AG04450 (cell line): ENCODE results near the gene COL6A5. TPM values are rescaled to one million over a fixed set of nuclear protein-coding genes. Genes with fewer than 3 reads are reported as not detected.

Source experiments
- CTCF ChIA-PET: fragments of 300-600, 350-600 bp; formaldehyde crosslinking; extraction: SDS; loops from one replicate; lab custom pipeline; 2022; ENCODE audit warnings: antibody characterized with exemption, inconsistent platforms; lab: Charles Lee
- POLR2A ChIA-PET: fragments of 350-600 bp; formaldehyde crosslinking; extraction: SDS; loops from one replicate; lab custom pipeline; 2021; ENCODE audit warnings: antibody characterized with exemption, inconsistent platforms; lab: Yijun Ruan, JAX
- DNase-seq: peaks from one replicate; pipeline ENCODE4 v3.0.0-alpha.2; 2011; ENCODE audit warnings: low read depth, low spot score
- H3K27ac ChIP-seq: one replicate; pipeline ENCODE4 v1.5.1; 2012; ENCODE audit warnings: low read depth, low read length, control low read depth
- H3K27me3 ChIP-seq: one replicate; pipeline ENCODE4 v1.6.0; 2012; ENCODE audit warnings: low read length; ENCODE audit not compliant: control insufficient read depth, insufficient read depth
- H3K4me3 ChIP-seq: 2 replicates; pipeline ENCODE4 v1.5.1; 2011; ENCODE audit warnings: mild to moderate bottlenecking, low read depth, low read length, control low read depth
- H3K9me3 ChIP-seq: 2 replicates; pipeline ENCODE4 v1.5.1; 2012; ENCODE audit warnings: low read length; ENCODE audit not compliant: control insufficient read depth, insufficient read depth
- polyA plus RNA-seq: library from polyadenylated mRNA; depleted of rRNA; stranded (reverse); fragments of >200 nt; gene quantifications from 2 replicates; pipeline ENCODE4 v1.2.3, GENCODE V29; 2011
- TF ChIP-seq, protein P1 (sequence below): IDR thresholded peaks from 2 replicates; pipeline ENCODE4 v1.5.1; 2011; ENCODE audit warnings: low read depth, low read length, control low read depth, inconsistent platforms

The COL6A5 gene
- polyA plus RNA-seq, 1 experiment, result not detected

DNA sequence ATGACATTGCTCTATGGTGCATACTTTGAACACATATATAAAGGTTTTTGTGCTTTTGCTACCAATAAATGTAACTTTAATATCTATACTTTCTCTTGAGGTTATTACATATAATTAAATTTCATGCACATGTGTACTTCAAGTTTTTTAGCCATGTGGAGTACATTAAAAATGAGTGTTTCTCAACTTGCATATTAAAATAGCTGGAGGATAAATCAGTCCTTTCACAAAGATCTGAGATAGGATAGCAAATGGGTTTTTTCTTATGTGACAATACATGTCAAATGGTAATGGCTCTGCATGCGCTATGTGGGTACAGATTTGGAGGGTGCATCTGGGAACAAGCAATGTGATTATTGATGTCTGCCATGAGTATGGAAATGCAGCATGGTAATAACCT is 122.8 kb downstream of the COL6A5 start:
- H3K4me3 ChIP-seq, result no peak overlapping the region
- POLR2A ChIA-PET, result no interaction called here
- H3K27me3 ChIP-seq, result no peaks in the 10 kb centered on the region
- DNase-seq, result no peak
- TF ChIP-seq, protein P1, sequence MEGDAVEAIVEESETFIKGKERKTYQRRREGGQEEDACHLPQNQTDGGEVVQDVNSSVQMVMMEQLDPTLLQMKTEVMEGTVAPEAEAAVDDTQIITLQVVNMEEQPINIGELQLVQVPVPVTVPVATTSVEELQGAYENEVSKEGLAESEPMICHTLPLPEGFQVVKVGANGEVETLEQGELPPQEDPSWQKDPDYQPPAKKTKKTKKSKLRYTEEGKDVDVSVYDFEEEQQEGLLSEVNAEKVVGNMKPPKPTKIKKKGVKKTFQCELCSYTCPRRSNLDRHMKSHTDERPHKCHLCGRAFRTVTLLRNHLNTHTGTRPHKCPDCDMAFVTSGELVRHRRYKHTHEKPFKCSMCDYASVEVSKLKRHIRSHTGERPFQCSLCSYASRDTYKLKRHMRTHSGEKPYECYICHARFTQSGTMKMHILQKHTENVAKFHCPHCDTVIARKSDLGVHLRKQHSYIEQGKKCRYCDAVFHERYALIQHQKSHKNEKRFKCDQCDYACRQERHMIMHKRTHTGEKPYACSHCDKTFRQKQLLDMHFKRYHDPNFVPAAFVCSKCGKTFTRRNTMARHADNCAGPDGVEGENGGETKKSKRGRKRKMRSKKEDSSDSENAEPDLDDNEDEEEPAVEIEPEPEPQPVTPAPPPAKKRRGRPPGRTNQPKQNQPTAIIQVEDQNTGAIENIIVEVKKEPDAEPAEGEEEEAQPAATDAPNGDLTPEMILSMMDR, result no peak
- H3K27ac ChIP-seq, result no peak overlapping the region
- CTCF ChIA-PET, result interaction anchor here (0.7 kb wide), 1 partner anchor 60 kb away, joined by 3 read pairs; no protein-coding TSS in a partner anchor
- H3K9me3 ChIP-seq, result no peaks in the 10 kb centered on the region

DNA sequence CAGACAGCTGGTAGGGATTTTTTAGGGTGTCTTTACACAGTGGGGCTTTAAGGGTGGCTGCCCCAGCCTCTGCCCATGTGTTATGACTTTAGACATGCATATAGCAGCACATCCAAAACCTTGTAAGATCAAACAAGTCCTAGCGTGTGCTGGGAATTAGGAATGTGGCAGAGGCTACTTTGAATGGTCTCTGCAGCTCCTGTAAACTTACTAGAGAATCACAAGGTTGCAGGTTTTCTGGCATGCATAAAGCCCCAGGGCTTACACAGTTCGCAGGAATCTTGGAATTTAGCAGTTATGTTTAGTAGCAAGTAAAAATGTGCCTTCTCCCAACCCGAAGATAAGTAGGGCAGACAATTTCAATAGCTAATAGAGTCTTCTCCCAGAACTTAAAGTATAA is 124.7 kb downstream of the COL6A5 start:
- DNase-seq, result no peak
- Histone ChIP-seq H3K4me3 (no peak overlapping the region), H3K27me3 (no peaks in the 10 kb centered on the region), H3K9me3 (no peaks in the 10 kb centered on the region), H3K27ac (no peak overlapping the region)
- ChIA-PET POLR2A (no interaction called here), CTCF (no interaction called here)
- TF ChIP-seq, protein P1, result no peak

GRCh38 chr3:130473416-130473815 is 127.9 kb downstream of the COL6A5 start:
- no peak overlapping the region for H3K27ac ChIP-seq
- no peaks in the 10 kb centered on the region for H3K9me3 ChIP-seq
- ChIA-PET POLR2A (no interaction called here), CTCF (no interaction called here)
- TF ChIP-seq, protein P1, result no peak
- DNase-seq, result no peak
- no peaks in the 10 kb centered on the region for H3K27me3 ChIP-seq
- H3K4me3 ChIP-seq, result no peak overlapping the region

DNA sequence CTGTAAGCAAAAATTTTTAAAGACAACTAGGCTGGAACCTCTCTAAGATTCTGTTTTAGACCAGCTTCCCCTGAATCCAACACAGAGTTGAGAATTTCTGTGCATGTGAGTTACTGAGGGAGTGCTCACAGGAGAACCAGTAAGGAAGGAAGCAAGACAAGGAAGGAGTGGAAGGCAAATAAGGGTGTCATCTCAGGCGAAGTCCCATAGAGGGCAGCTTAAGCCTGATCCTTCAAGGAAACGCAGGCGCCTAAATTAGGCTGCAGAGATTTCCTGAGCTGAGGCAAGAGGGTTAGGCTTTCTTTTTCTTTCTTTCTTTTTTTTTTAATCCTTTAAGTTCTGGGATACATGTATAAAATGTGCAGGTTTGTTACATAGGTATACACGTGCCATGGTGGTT is 135.3 kb downstream of the COL6A5 start:
- no peaks in the 10 kb centered on the region for H3K9me3 ChIP-seq
- no peak overlapping the region for H3K27ac ChIP-seq
- DNase-seq, result peak; percentile 1
- POLR2A ChIA-PET, result no interaction called here
- CTCF ChIA-PET, result interaction anchor here (0.5 to 0.8 kb wide), 4 partner anchors 235 to 520 kb away, joined by 3 to 6 read pairs (median 3); no protein-coding TSS in a partner anchor
- H3K27me3 ChIP-seq, result no peaks in the 10 kb centered on the region
- no peak overlapping the region for H3K4me3 ChIP-seq
- TF ChIP-seq, protein P1, result peak; percentile 50

DNA sequence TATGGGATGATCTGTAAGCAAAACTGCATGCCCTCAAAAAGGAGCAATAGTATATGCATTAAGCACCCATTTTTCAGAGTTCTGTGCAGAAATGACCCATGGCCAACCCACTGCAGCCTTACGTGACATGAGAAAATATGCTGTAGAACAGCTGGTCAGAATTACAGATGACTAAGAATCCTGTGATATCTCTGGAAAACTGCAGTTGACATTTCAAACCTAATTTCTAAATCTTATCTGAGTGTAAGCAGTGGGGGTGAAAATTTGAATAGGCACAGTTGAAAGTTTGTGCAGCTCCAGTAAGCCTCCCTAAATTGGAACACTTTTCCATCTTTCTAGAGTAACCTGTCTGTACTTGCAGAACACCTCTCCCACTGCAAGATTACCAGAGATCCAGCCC is 142.8 kb downstream of the COL6A5 start:
- CTCF ChIA-PET, result no interaction called here
- Histone ChIP-seq H3K27ac (no peak overlapping the region), H3K9me3 (no peaks in the 10 kb centered on the region; the same call in 1 of the 2 replicates)

More for the DNA sequence above, 142.8 kb downstream of the COL6A5 start:
- TF ChIP-seq, protein P1, result no peak
- POLR2A ChIA-PET, result no interaction called here
- Histone ChIP-seq H3K27me3 (no peaks in the 10 kb centered on the region), H3K4me3 (no peak overlapping the region)
- no peak for DNase-seq
